H1 (cell line): ENCODE results near the gene PNCK. TPM values are rescaled to one million over a fixed set of nuclear protein-coding genes. Genes with fewer than 3 reads are reported as not detected.

Source experiments
- BCL11A ChIP-seq, 2 experiments: IDR thresholded peaks; one replicate each; pipeline ENCODE4 v1.6.1; 2011; ENCODE audit warnings: low read depth in 2 of 2, low read length in 2 of 2, mild to moderate bottlenecking in 2 of 2
- POLR2A ChIP-seq, 2 experiments: IDR thresholded peaks; 1 replicate in 1 of 2; 2 replicates in 1 of 2; pipeline ENCODE4 v1.6.1; 2011; ENCODE audit warnings: low read depth in 2 of 2, low read length in 2 of 2, mild to moderate bottlenecking in 2 of 2; ENCODE audit errors: control extremely low read depth in 1 of 2
- POLR2AphosphoS5 ChIP-seq: IDR thresholded peaks from 2 replicates; pipeline ENCODE4 v1.6.1; 2011; ENCODE audit warnings: low read depth, low read length
- polyA plus RNA-seq, 7 experiments: library from polyadenylated mRNA; depleted of rRNA in 3 of 7; stranded (reverse) in 5 of 7; unstranded in 2 of 7; fragments of >200 nt in 5 of 7; fragments of 200-250 nt in 2 of 7; gene quantifications; 1 replicate in 5 of 7; 2 replicates in 1 of 7; 4 replicates in 1 of 7; pipeline versions ENCODE4 v1.2.1 to v1.2.3, GENCODE V29; 2011 to 2013; ENCODE audit warnings: missing spikeins in 2 of 7, mixed read lengths in 2 of 7
- total RNA-seq: library from RNA; stranded (reverse); fragmentation: NEBNext Ultra II Directional; extraction: Animal tissue kit (Norgen Biotek cat#: 25700); gene quantifications from 2 replicates; pipeline ENCODE4 v1.2.1, GENCODE V29; 2021
- TF ChIP-seq, protein P1 (sequence below): IDR thresholded peaks from 2 replicates; pipeline ENCODE4 v1.6.1; 2012; ENCODE audit warnings: low read length, inconsistent platforms

Gene PNCK
- total and polyA plus RNA-seq, 2 of the 8 experiments (the other 6 are each of a cell fraction or from before 2014, with no cell fraction given): 6.2 to 6.3 TPM

DNA sequence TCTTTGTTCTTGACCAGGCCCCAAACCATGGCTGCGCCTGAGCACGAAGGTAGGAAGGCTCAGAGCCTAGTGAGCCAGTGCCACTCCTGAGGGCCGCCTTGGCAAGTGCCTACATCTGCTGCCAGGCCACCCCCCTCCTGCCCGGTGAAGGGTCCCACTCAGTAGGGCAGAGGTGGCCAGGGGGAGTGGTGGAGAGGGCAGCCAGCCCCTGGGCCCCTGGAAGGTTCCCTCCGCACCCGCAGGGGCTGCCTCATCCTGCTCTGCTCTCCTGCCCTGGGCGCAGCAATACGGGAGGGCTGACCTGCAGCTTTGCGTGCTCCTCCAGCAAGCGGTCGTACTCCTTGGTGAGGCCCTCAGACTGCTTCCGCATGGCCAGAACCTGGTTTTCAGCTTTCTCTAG, 28.1 kb upstream of the PNCK start (continued):
- TF ChIP-seq POLR2AphosphoS5: no peak
- no peak for TF ChIP-seq POLR2A (IDR thresholded peaks at IDR 0.05; ENCODE audit: control extremely low read depth in 1 of 2, low read depth in 2 of 2, low read length in 2 of 2)
- TF ChIP-seq BCL11A (IDR thresholded peaks at IDR 0.05; ENCODE audit: low read depth in 2 of 2, low read length in 2 of 2): no peak
- TF ChIP-seq, protein P1, sequence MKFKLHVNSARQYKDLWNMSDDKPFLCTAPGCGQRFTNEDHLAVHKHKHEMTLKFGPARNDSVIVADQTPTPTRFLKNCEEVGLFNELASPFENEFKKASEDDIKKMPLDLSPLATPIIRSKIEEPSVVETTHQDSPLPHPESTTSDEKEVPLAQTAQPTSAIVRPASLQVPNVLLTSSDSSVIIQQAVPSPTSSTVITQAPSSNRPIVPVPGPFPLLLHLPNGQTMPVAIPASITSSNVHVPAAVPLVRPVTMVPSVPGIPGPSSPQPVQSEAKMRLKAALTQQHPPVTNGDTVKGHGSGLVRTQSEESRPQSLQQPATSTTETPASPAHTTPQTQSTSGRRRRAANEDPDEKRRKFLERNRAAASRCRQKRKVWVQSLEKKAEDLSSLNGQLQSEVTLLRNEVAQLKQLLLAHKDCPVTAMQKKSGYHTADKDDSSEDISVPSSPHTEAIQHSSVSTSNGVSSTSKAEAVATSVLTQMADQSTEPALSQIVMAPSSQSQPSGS: no peak
